Left kidney (tissue), 2 donors: ENCODE results near the gene TPSAB1. TPM values are rescaled to one million over a fixed set of nuclear protein-coding genes. Genes with fewer than 3 reads are reported as not detected.
A peak's percentile ranks its signal among the peaks of the same experiment; 100 is the strongest.

Experiments used
- DNase-seq: peaks from one replicate; pipeline ENCODE4 v3.0.0-alpha.2; 2013
- polyA plus RNA-seq: library from polyadenylated mRNA; unstranded; fragments of 120-200 nt; gene quantifications from one replicate; pipeline ENCODE4 v1.2.1, GENCODE V29; 2013; ENCODE audit not compliant: insufficient read length

Gene TPSAB1
- polyA plus RNA-seq, 1 donor, result not detected

GRCh38 chr16:1285669-1286512, 45.4 kb downstream of the TPSAB1 start:
- no peak for DNase-seq

DNA sequence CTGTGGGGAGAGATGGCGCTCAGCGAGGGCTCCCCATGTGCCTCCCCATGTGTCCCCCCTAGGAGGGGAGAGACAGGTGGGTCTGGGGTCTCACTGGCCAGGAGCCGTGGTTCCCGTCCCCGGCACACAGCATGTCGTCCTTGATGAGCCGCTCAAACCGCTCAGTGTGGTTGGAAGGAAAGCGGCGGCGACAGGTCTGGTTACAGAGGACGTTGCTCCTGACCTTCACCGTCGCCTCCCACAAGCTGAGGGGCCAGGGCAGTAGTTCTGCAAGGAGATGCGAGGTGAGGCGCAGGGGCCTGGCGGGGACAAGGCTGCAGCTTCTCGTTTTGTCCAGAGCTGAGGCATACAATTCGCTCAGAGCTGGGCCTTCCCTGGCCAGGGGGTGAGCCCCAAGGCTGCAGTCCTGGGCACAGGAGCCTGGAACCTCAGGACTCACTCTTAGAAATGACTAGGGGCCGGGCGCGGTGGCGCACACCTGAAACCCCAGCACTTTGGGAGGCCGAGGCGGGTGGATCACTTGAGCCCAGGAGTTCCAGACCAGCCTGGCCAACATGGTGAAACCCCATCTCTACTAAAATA, 46.1 kb downstream of the TPSAB1 start:
- no peak for DNase-seq

GRCh38 chr16:1287982-1288670, 47.6 kb downstream of the TPSAB1 start:
- no peak for DNase-seq

DNA sequence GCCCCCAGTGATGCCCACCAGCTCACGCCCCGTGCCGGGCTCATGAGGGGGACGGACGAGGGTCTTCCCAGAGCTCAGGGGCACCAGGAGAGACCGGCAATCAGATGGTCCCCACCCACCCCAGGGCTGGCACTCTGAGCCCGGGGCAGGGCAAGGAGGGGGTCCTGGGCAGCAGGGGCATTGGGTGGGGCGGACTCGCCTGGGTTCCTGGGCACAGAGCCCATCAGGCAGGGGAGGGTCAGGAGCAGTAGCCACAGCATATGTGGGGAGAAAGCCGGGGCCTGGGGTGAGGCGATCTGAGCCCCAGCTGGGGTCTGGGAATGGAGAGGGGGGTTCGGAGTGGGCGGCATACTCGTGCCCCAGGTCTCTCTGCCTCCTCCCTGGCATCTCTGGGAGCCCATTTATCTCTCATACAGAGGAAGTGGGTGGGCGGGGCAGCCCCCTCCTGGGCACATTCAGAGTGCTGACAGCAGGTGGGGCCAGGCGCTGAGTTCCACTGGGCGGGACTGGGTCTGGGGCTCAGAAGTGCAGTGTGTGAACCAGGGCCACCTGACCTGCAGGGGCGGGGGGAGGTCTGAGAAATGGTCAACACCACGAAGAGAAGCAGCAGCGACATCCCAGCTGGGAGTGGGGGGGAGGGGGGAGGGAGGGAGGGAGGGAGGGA, 48.4 kb downstream of the TPSAB1 start:
- DNase-seq, result no peak

DNA sequence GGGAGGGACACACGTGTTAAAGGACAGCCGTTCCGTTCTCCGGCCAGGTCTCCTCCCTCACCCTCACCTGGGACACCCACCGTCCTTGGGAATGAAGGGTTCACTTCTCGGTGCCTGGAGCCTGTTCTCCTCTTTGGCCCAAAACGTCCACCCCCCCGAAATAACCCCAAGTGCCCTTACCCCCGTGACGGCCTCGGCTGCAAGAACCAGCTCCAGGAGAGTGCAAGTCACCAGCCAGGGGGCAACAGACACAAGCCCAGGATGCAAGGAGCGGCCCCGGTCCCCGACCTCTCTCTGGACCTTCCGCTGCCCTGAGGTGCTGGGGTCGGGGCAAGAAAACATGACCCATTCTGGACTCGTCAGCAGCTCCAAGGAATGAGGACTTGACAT, 49.0 kb downstream of the TPSAB1 start:
- DNase-seq, result no peak

DNA sequence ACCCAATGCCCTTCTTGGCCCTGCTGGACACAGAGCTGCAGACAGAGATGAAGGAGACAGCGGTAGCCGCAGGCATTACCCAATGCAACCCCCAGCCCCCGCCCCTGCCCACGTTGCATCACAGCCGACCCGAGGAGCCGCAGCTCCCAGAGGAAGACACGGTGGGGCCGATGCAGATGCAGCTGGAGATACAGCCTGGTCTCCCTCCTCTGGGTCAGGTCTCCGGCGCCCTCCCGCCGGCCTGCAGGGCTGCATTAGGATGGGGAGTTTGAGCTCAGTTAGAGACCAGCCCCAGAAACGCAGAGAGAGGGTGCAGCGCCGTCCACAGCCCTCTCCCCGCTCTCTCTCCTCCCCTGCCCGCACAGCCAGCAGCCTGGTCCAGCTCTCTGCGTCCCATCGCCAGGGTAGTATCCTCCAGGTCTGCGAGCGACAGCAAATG, 49.6 kb downstream of the TPSAB1 start:
- DNase-seq, result no peak

GRCh38 chr16:1290860-1291575, 50.5 kb downstream of the TPSAB1 start:
- no peak for DNase-seq

DNA sequence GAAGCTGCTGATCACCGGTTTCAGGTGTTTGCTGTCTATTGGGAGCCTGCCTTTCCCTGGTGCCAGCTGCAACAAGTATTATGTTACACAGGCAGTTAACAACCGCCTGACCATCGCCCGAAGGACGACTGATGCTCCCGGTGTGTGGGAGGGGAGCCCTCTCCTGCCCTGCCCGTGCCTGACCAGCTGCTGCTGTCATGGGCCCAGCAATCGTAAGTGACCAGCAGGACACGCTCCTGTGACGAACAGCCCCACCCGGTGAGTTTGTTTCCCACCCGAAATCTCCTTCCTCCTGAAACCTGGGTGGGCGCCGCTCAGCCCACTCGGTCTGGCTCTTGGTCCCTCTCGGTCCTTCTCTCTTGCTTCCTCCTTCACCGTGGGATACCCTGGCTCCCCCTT, 51.1 kb downstream of the TPSAB1 start:
- peak; percentile 69 for DNase-seq

Other genes with a start within 250 kb of the TPSAB1 start
- 0.27 TPM for gene SSTR5, start 168.0 kb upstream of the TPSAB1 start, polyA plus RNA-seq
- gene C1QTNF8, start 144.5 kb upstream of the TPSAB1 start, polyA plus RNA-seq, result not detected
- 17.0 TPM for gene CACNA1H, start 87.6 kb upstream of the TPSAB1 start, polyA plus RNA-seq
- 0.85 TPM for gene TPSG1, start 15.4 kb upstream of the TPSAB1 start, polyA plus RNA-seq
- gene TPSB2, start 10.5 kb upstream of the TPSAB1 start, polyA plus RNA-seq, result 0.18 TPM
- gene TPSD1, start 15.4 kb downstream of the TPSAB1 start, polyA plus RNA-seq, result not detected
- 162 TPM for gene UBE2I, start 68.9 kb downstream of the TPSAB1 start, polyA plus RNA-seq
- gene BAIAP3, start 92.9 kb downstream of the TPSAB1 start, polyA plus RNA-seq, result 4.6 TPM
- gene TSR3, start 111.2 kb downstream of the TPSAB1 start, polyA plus RNA-seq, result 32.6 TPM
- 55.3 TPM for gene GNPTG, start 111.2 kb downstream of the TPSAB1 start, polyA plus RNA-seq
- gene UNKL, start 174.0 kb downstream of the TPSAB1 start, polyA plus RNA-seq, result 19.8 TPM
- gene UQCC4, start 180.0 kb downstream of the TPSAB1 start, polyA plus RNA-seq, result 10.7 TPM
- 0.20 TPM for gene PERCC1, start 190.4 kb downstream of the TPSAB1 start, polyA plus RNA-seq
- 2.6 TPM for gene CCDC154, start 203.9 kb downstream of the TPSAB1 start, polyA plus RNA-seq
- gene CLCN7, start 234.3 kb downstream of the TPSAB1 start, polyA plus RNA-seq, result 48.5 TPM
- not detected for gene PTX4, start 248.2 kb downstream of the TPSAB1 start, polyA plus RNA-seq